HG02938 (cell line): ENCODE measurements around the gene TMEM234.

Experiments
- ATAC-seq: cut with Tn5 transposase; IDR thresholded peaks from one replicate; pipeline ENCODE4 v1.9.1; 2021; ENCODE audit warnings: mild to moderate bottlenecking, moderate library complexity; ENCODE audit not compliant: unreplicated experiment

TMEM234 gene

DNA sequence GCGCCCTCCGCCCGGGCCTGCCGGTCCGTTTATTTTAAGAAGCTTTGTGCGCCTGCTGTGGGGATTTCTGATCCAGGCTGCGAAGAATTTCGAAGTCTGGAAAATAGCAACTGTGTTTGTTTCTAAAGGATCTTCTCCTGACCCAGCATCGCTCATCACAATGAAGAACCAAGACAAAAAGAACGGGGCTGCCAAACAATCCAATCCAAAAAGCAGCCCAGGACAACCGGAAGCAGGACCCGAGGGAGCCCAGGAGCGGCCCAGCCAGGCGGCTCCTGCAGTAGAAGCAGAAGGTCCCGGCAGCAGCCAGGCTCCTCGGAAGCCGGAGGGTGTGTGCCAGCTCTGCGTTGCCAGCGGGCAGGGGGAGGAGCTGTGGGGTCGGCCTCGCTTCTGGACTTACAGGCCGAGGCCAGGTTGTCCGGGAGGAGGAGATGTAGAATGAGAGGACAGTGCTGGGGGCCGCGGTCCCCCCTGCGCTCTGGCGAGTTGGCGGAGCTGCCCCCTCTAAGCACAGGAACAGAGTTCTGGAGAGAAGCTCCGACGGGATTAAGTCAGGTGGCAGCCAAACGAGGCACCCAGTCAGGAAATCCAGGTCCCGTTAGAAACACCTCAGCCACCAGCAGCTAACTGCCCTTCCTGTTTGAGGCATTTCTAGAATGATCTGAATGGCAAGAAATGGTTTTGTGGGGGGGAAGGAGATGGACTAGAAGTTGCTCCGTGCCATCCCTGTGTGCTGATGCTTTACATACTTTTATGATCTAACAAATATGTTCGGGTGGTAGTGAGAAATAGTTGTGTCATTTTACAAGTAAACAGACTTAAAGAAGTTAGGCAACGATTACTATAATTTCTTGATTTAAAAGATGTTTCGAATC lies 41.7 kb downstream of the TMEM234 start:
- ATAC-seq = no peak

DNA sequence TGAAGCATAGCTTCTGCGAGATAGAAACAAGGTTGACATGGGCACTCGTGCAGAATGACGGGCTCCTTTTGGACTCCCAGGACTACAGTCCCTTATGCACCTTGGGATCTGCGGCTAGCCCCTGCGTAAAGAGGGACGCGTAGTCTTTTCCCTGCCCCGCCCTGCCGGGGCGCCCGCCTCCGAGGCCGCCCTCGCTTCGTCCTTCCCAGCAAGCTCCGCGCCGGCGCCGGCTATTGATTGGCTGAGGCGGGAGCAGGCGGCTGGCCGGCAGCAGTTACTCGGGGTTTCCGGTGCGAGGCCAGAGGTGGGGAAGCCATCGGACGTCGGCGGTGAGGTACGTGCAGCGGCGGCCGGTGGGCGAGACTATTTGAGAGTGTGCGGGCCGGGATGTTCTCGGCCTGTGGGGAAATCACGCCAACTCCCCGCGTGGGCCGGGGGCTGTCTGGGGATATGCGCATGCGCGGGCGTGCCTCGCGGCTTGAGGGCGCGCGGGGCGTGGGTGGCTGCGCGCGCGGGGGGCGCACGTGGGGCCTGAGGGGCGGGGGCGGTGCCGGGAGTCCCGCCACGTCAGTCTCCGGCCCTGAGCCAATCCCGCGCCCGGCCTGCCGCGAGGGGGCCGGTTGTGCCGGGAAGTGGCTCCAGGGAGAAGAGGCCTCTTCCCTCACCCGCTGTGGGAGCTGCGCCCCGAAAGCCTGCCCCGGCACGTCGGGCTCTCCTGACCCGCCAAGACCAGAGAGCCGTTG lies 42.5 kb downstream of the TMEM234 start, which contains the start of gene TXLNA:
TXLNA (plus strand) TSS at position 233 of the 743 bp plus-strand sequence. CDS start 671 bp downstream, outside the sequence.
- peak; percentile 80 for ATAC-seq

DNA sequence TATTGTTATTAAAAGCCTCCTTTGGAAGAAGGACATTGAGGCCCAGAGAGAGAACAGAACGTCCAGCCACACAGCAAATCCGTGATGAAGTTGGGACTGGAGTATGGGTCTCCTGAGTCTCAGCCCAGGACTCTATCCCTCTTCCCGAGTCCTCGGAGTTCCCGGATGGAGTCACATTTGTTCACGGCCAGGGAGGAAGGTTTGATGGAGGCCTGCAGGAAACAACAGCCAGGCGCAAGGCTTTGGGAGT lies 43.0 kb downstream of the TMEM234 start:
- no peak for ATAC-seq

DNA sequence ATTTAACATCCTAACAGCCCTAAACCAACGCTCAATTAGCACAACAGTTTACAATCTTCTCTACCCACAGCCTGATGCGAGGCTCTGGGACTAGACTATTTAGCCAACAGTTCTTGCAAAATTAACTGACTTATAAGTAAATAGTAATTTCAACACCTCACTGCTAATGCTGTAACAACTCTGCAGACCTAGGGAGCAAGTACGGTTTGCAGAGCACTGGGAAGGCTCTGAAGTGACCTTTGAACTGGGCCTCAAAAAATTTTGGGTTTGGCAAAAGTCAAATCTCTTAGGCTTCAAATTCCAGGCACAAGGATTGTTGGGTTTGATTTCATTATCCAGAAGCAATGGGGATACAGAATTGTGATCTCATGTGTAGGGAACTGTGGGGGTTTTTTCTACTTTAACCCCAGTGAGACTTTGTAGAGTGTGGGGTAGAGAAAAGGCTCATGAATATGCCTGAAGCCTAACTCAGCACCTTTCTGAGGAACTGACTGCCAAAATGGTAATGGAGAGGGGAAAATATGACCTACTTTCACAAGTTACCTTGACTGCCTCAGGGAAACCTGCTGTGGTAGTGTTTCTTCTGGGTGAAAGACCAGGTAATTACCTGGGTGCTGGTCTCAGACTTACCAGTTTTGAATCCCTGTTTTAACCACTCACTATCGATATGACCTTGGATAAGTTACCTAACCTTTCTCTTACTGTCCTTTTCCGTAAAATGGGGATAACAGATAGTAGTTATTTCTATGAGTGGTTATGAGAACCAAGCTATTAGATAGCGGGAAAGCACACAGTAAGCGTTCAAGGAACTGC lies 43.6 kb downstream of the TMEM234 start:
- no peak for ATAC-seq

DNA sequence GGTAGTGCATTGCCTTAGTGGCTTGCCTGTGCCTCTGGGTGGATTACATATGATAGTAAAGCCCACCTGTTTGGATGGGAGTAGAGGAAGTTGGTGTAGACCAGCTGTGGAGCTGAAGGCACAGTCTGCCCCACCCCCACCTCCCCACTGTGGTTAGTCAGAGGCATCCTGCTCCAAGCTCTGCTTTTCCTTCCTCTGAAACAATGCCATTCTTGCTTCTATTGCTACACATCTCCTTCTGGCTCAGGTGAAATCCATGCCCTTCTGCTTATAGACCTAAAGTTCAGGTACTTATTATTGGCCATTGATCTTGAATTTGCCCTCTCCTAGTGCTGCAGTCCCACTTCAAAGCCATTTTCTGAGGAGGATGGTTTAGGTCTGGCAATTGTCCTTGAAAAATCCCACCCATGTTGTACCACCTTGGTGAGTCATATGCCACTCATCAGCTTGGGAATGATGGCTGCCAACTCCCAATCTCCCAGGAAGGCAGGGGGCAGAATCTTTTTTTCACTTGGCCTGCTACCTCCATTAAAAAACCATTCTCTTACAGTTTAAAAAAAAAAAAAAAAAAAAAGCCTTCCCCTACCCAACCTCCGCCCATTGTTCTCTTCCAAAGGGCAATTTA lies 49.4 kb downstream of the TMEM234 start:
- no peak for ATAC-seq

DNA sequence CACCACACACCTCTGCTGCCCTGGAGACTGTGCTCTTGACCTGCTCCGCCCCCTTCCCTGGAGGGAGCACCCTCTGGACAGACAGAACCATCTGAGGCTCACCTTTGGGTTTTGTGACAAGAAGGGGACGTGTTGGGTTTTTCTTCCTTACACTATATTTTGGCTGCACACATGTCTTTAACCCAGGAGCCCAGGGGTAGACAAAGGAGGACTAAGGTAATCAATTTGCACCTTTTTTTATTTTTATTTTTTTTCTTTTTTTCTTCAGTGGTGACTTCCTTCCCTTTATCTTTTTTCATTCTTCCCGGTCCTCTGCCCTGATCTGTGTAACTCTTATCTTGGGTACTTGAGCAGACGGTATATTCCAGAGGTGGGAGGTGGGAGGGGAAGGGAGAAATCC lies 51.2 kb downstream of the TMEM234 start:
- ATAC-seq = no peak
